Upper lobe of left lung (tissue), 4 donors: ENCODE data around the gene NUP210L.

Experiments
- CTCF ChIP-seq, 6 experiments: fragments of 450-650 bp in 4 of 6; fragments of 200-600 bp in 2 of 6; sonication (generic) in 2 of 6; IDR thresholded peaks; one replicate each; pipeline ENCODE4 v1.5.1; 2016 to 2019; ENCODE audit warnings: antibody characterized with exemption in 6 of 6
- EP300 ChIP-seq, 4 donors: sonication (generic); formaldehyde crosslinking; IDR thresholded peaks; one replicate each; pipeline ENCODE4 v1.5.1; 2017; ENCODE audit warnings: antibody characterized with exemption in 4 of 4, control low read depth in 2 of 4

GRCh38 chr1:154159554-154159953, 4.7 kb upstream of the NUP210L start:
- TF ChIP-seq CTCF (IDR thresholded peaks at IDR 0.05) (no peak), EP300 (IDR thresholded peaks at IDR 0.05) (no peak)
